Stimulated activated CD8-positive, alpha-beta memory T cell treated with anti-CD3 and anti-CD28 coated beads, Interleukin-15, amount 100 ng/mL, for 24 hours (primary cell): ENCODE data around the gene RIOK2.
"Not testable (repeated sequence)": the region's sequence is repeated elsewhere in the genome, so short reads cannot be mapped to it uniquely, and the experiment has no call there.

Experiments used
- DNase-seq: peaks from one replicate; pipeline ENCODE4 v3.0.0-alpha.2; 2020; ENCODE audit warnings: low read depth

RIOK2 gene

DNA sequence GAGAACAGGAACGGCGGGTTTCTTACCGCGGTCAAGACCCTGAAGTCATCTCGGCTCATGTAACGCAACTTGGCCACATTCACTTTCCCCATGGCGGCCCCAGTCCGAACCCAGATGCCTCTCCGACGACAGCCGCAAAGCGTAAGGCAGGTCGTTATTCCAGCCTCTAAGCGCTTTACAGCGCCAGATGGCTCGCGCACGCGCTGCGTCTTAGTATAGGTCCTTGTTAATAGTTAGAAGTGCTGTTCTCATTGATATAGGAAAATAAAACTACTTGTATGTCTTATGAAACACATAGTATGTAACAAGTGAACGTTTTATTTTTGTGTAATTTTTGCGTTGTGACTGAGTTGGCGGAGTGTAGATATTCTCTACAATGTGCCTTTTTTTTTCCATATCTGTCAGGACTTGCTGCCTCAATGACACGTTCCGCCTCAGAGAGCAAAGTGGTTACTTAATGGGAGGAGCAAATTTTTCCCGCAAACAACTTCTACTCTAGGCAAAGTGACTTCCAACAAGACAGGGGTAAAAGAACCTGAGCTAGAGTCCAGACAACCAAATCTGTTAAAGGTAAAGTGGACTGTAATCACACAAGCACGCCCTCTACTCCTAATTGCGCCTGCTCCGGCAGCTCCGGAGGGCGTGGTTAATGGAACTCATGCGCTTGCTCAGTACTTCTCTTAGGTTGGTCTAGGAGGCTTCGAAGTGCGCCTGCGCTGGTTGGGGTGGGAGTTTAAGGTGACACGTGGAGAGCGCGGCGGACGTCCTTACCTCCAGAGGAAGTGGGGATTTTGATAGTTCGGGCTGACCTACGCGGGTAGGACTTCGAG lies at the start of gene RIOK2:
TSS of gene RIOK2 (minus strand) at position 148 of the 830 bp plus-strand sequence. CDS start at position 92, 56 bp downstream.
- DNase-seq: peak; percentile 79

DNA sequence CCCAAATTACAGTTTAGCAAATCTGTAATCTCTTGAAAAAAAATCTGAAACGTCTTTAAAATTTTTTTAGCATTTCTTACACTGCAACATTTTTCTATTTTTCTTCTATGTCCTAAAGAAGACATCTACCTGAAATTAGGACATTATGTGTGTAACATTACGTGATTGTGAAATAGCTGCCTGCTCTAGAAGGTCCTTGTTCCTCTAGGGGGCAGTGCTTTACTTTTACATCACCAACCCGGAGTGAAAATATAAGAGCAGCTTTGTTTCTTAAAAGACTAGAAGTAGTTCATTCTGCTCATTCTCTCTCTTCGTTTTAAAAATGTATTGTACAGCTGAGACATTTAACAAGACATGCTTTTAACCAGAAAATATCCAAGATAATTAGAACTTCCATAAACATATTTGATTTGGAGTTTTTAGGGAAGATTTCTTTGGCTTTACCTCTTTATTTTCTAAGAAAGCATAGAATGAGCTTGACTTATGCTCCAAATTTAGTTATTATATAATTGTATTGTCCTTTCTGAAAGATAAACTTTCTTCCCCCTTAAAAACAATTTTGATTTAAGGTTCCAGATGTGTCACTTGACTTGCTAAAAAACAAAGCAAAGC lies 48.1 kb upstream of the RIOK2 start:
- DNase-seq: no peak

DNA sequence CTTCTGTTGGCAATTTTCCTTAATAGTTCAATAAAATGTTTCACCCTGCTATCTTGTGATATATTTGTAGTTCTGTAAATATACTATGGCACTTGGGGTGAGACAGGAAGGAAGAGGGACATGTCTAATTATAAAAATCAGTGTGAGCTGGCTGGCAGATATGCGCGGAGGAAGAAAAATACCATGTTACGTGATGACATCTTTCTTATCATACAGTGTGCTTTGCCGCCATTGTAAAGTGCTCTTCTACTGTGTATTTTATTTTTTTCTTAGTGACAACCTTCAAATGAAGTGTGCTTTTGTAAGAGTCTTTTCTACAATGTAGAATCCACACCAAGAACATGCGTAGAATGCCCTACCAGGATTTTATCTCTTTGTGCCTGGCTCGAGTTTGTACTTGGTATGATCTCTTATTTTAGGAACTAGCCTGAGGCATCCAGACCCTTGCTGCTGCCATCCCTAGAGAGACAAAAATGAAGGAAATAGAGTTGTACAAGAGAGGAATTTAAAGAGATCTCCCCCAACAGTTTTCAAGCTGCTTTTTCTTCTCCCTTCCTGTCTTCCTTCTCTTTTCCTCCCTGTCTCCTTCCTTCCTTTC lies 46.7 kb upstream of the RIOK2 start:
- DNase-seq: no peak

DNA sequence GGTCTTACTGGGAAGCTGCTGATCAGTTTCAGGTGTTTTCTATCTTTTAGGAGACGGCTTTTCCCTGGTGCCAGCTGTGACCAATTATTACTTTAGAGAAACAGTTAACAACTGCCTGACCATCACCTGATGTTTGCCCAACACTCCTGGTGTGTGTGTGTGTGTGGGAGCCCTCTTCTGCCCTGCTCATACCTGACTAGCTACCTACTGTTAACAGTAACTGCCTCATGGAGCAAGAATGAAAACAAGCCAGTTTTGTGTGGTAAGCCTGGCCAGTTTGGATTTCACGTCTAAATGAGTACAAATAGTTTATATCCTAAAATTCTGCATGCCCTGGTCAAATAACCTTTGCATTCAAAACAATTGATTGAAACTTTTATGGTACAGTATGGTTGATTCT lies 46.1 kb upstream of the RIOK2 start:
- no peak for DNase-seq

DNA sequence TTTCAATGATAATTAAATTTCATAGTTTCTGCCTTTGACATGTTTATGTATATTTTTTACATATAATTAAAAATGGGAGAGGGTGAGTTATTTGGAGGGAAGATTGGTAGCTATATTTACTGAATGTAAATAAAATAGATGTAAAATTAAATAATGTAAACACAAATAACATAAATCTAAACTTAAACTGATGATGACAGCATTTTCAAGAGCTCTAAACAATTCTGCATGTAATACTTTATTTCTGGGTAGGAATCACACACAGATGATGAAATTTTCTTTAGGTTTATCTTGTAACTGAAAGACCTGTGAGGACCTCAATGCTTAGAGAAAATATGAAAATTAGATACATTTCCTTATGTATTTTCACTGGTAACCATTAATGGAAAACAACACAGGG lies 42.2 kb upstream of the RIOK2 start:
- no peak for DNase-seq

DNA sequence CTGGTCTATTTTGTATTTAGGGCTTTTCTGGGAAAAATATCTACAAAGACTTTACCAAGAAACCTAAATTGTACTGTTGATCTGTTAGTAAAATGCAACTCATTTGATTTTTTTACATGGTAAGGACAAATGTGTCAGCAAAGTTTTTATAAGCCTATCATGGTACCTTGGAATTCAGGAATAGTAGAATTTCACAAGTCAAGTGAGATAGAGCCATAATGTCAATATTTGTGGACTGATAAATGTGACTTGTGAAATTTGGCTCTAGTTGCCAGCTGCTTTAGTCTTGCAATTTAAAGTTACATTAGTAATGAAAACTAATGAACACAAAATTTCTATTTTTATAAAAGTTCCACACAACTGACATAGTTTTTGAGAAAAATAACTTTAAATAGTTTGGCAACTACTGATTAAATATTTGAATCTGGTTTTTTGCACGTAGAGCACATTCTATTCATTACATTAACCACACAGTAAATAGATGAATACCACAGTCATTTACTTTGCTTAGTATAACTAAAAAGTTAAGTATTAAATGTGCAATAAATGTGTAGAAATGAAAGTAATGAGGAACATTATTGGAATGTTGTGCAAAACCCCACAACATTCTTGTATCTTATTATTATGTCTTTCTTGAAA lies 41.2 kb upstream of the RIOK2 start:
- DNase-seq: no peak

DNA sequence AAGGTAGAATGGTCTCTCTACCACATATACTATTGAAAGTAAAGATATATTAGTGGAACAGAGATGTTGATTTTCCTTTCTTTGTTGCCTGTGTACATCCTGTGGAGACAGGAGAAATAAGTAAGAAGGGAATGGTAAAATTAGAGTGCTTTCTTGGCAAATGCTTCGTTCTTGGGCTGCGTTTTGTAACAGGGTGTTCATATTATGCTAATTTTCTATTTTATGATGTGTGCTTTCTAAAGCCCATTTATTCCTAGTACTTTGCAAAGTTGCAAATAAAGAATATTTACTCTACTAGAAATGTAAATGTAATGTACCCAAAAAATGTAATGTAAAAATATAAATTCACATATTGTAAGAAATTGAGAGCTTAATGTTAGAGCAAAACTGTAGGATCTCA lies 40.5 kb upstream of the RIOK2 start:
- no peak for DNase-seq

DNA sequence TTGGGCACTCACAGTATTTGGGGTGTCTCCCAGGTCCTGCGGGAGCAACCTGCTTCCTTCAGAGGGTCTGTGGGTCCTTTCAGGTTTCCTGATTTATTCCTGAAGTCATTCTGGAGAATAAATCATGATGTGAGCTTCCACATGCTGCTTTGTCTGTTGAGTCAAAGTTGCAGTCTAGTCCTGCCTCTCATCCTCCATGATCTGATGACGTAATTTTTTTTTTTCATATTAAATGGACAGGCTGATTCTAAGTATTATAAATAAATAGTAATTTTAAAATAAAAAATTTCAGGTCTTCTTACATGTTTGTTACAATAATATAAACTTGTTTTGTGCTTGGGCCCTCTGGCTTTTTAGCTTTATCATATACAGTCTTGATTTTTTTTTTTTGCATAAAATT lies 26.3 kb upstream of the RIOK2 start:
- DNase-seq: no peak

DNA sequence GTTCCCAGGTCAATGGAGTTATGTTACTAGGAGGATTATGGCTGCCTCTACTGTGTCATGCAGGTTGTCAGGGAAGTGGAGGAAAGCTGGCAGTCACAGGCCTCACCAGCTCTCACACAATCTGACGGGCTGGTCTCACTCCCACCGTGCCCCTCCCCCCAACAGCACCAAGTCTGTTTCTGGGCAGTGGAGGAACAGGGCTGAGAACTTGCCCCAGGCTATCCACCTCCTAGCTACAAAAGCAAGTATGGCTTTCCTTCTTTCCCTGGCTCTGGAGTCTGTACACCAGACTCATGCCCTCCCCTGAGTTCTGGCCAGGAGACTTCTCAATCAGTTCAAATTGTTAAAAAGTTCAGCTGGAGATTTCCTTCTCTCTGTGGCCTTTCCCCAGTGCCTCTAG lies 25.7 kb upstream of the RIOK2 start:
- DNase-seq: no peak

DNA sequence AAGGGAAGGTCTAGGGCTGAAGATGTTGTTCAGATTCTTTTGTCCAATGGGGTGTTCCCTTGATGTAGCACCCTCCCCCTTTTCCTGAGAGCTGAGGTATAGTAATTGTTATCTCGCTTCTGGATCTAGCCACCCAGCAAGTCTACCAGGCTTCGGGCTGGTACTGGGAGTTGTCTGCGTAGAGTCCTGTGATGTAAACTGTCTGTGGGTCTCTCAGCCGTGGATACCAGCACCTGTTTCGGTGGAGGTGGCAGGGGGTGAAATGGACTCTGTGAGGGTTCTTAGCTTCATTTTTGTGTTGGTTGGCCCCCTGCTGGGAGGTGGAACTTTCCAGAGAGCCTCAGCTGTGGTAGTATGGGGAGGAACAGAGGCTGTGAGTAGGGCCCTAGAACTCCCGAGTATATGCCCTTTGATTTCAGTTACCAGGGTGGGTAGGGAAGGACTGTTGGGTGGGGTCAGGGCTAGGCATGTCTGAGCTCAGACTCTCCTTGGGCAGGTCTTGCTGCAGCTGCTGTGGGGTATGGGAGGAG lies 25.2 kb upstream of the RIOK2 start:
- no peak for DNase-seq

DNA sequence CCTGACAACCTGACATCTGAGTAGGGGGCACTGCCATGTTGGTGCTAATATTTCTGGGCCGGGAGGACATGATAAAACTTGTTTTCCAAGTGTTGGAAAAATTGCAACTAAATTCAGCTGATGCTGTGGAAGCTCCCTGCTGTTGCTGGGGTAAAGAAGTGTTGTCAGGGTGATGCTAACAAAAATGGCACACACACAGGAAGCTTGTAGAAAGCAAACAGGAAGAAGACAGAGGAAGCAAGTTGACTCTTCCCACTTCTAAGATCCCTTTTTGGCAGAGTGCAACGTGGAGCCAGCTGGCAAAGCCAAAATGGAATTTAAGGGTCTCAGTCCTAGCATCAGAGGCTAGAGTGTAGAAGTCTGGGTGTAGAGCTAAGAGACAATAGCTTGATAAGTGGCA lies 11.3 kb upstream of the RIOK2 start:
- no peak for DNase-seq

DNA sequence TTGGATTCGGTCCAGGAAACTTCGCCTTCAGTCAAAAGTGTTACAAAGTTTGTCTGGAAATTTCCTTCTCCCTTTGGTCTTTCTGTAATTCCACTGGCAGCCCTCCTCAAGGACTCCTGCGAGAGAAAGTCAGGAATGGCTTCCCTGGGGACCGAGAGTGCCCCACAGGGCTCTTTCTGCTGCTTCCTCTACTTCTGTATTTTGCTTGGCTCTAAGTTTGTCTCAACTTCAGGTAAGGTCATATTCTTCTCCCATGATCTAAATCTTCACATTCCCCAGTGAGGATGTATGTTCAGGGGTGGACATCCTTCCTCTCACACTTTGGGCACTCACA lies 10.3 kb upstream of the RIOK2 start:
- no peak for DNase-seq

DNA sequence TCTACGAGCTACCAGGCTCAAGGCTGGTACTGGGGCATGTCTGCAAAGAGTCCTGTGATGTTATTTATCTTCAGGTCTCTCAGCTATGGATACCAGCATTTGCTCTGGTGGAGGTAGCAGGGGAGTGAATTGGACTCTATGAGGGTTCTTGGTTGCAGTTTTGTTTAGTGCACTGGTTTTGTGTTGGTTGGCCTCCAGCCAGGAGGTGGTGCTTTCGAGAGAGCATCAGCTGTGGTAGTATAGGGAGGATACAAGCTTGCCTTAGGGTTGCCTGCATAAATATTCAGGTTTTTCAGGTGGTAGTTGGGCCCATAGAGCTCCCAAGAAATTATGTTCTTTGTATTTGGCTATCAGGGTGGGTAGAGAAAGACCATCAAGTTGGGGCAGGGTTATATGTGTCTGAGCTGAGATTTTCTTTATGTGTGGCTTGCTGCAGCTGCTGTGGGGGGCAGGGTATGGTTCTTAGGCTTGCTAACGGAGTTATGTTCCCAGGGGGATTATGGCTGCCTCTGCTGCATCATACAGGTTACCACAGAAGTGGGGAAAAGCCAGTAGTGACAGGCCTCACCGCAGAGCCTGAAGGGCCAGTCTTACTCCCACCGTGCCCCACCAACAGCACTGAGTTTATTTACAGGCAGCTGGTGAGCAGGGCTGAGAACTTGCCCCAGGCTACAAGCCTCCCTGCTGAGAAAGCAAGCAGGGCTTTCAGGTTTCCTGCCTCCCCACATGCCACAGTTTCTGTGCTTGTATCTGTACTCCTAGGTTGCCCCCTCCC lies 9.7 kb upstream of the RIOK2 start:
- DNase-seq: no peak

DNA sequence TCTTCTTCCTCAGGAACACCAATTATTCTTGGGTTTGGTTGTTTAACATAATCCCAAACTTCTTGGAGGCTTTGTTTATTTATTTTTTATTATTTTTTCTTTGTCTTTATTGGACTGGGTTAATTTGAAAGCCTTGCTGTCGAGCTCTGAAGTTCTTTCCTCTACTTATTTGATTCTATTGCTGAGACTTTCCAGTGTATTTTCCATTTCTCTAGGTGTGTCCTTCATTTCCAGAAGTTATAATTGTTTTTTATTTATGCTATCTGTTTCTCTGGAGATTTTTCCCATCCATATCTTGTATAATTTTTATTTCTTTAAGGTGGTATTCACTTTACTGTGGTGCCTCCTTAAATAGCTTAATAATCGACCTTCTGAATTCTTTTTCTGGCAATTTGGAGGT lies 8.8 kb upstream of the RIOK2 start:
- no peak for DNase-seq

DNA sequence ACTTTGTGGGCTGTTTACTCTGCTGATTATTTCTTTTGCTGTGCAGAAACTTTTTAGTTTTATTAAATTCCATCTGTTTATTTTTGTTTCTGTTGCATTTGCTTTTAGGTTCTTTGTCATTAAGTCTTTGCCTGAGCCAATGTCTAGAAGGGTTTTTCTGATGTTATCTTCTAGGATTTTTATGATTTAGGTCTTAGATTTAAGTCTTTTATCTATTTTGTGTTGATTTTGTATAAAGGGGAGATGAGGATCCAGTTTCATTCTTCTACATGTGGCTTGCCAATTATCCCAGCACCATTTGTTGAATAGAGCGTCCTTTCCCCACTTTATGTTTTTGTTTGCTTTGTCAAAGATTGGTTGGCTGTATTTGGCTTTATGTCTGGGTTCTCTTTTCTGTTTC lies 6.5 kb upstream of the RIOK2 start:
- DNase-seq: not testable (repeated sequence)

DNA sequence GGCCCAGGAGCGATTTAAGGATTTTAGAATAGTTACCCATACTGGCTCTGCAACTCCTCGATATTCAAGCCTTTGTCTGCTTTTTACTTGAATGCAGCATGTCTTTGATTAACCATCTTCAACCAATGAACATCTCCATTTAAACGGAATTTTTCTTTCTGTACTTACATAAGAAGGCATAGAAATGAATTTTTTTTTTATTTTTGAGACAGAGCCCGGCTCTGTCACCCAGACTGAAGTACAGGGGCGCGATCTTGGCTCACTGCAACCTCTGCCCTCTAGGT lies 825 bp upstream of the RIOK2 start:
- DNase-seq: no peak

DNA sequence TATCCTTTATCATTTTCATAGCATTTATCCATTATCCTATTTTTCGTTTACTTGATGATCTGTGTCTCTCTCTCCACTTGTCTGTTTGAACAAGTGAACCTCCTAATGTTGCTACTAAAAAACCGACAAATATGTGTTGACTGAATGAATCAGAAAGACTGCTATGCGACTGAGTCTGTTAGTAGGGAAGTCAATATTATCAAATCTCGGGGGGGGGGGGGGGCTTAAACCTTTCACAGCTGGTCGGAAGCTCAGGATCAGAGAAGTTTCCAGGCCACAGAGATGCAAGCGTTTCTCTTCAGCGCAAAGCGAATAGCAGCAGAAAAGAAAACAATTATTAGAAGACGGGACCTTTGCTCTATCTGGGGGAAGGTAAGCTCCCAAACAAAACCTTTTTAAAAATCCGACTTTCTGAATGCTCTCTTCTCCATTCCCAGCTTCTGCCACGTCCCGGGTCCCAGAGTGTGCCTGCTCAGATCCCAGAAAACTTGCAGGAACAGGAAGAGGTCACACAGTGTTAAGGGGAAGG lies 412 bp downstream of the RIOK2 start:
- no peak for DNase-seq

DNA sequence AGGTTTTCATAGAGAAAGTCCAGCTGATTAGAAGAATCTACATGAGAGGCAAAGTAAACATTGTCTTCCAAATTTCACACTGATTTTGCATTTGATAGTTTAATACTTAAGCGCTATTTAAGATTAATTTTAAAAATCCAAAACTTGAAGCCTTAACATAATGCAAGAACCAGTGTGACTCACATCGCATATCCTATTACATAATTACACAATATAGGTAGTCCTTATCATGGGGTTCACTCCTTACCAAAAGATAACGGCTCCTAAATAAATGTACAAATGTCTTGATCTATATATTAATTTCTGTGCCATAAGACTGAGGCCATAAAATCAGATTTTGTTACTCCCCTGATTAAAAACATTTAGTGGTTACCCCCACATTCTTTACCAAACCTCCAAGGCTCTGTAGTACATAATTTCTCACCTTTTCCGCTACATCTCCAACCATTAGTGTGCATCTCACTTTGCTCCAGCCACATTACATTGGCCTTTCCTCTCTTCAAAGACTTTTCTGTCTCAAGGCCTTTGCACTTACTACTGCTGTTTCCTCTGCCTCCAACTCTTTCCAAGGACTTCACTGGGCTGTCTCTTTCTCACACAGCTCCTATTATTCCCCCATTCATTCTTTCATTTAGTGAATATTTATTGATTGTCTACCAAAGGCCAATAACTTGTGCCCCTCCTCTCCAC lies 1.0 kb downstream of the RIOK2 start:
- no peak for DNase-seq

DNA sequence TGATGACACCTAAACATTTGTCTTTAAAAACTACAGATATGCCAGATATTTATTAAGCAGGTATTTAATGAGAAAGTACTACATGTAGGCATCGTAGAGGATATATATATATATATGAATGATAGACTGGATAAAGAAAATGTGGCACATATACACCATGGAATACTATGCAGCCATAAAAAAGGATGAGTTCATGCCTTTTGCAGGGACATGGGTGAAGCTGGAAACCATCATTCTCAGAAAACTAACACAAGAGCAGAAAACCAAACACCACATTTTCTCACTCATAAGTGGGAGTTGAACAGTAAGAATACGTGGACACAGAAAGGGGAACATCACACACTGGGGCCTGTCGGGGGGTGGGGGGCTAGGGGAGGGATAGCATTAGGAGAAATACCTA lies 3.6 kb downstream of the RIOK2 start:
- DNase-seq: not testable (repeated sequence)

DNA sequence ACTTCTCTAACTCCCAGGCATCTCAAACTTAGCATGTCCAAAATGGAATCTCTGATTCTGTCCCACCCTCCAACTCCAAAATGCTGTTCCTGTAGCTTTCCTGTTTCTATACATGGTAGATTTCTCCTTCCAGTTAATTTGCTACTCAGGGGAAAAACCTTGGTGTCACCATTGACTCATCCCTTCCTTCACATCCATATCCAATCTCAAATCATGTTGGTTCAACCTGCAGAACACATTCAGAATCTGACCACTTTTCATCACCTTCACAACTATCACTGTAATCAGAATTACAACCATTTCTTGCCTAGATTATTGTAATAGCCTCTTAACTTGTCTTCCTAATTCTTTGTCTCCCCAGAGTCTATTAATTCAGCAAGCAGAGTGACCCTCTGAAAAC lies 10.8 kb downstream of the RIOK2 start:
- DNase-seq: no peak

DNA sequence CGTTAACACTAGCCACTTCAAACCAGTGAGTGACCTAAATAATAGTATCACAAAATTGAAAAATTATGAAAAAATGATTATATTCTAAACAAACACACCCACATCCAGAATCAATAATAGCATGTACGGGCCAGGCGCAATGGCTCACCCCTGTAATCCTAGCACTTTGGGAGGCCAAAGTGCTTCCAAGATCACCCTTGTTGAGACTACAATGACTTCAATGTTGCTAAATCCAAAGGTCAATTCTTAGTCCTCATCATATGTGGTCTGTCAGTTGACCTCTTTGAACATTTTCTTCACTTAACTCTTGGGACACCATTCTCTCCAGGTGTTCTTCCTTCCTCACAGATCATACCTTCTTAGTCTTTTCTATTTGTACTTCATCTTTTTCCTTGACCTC lies 11.3 kb downstream of the RIOK2 start:
- no peak for DNase-seq
